C1 segment of cervical spinal cord (tissue), 14 donors: Measurements from ENCODE around the gene SCN4A.
A peak's percentile ranks its signal among the peaks of the same experiment; 100 is the strongest.
"Not testable (repeated sequence)": the region's sequence is repeated elsewhere in the genome, so short reads cannot be mapped to it uniquely, and the experiment has no call there.

Experiments
- DNase-seq, 14 donors: peaks; one replicate each; lab custom pipeline; 2025; lab: John Stamatoyannopoulos, UW

The SCN4A gene

GRCh38 chr17:63917206-63917605, 55.5 kb downstream of the SCN4A start:
- not testable (repeated sequence) for DNase-seq

- DNase-seq: no peak
These were observed 56.0 kb downstream of the SCN4A start for GRCh38 chr17:63916566-63917185.

- not testable (repeated sequence) for DNase-seq
These were observed 57.0 kb downstream of the SCN4A start for GRCh38 chr17:63915753-63916152.

DNA sequence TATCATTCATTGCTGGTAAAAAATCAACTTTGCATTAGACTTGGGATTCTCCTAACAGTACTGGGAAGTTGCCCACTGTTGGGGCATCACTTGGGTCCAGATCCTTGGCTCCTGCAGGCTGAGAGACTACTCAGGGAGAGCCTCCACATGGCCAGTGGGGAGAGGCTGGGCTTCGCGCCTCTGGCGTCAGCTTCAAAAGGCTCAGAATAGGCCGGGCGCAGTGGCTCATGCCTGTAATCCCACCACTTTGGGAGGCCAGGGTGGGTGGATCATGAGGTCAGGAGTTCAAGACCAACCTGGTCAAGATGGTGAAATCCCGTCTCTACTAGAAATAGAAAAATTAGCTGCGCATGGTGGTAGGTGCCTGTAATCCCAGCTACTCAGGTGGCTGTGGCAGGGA, 58.2 kb downstream of the SCN4A start:
- DNase-seq: no peak

DNA sequence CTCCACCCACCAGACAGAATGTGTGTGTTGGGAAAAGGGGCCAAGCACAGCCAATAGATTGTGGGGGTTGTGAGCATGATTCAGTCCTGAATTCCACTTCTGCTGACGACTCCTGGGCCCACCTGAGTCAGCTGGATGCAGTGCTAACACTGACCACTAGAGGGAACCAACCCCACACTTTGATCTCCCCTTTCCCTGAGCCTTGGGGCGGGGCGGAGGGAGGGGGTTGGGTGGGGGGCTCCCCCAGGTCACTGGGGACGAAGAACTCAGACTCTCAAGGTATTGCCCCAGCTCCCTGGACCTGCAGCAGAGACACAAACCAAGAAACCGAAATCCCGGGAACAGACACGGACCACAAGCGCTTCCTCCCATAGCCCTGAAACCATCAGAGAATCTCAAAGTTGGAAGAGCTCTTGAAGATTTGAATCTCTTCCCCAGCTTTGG, 61.0 kb downstream of the SCN4A start:
- peak in 3 of 14 donors; percentile 1 to 13 (median 5) for DNase-seq

- no peak for DNase-seq
These were observed 61.6 kb downstream of the SCN4A start, which contains the start of gene CSHL1 for GRCh38 chr17:63911041-63911635. Gene CSHL1, minus strand, starts transcription at chr17:63911258. Its CDS starts 62 bp downstream, at chr17:63911196.

DNA sequence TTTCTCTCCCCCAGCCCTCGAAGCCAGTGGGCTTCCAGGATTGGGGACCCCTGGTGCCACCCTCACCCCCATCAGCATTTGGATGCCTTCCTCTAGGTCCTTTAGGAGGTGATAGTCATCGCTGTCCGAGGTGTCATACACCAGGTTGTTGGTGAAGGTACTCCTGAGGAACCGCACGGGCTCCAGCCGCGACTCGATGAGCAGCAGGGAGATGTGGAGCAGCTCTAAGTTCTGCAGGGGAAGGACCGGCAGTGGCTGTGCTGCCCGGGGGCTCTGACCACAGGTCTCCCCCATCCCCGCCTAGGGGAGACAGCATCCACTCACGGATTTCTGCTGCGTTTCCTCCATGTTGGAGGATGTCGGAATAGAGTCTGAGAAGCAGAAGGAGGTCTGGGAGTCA, 62.6 kb downstream of the SCN4A start:
- DNase-seq: no peak

GRCh38 chr17:63909586-63909985, 63.1 kb downstream of the SCN4A start:
- DNase-seq: not testable (repeated sequence)

- DNase-seq: not testable (repeated sequence)
These were observed 65.4 kb downstream of the SCN4A start for GRCh38 chr17:63907161-63907778.

DNA sequence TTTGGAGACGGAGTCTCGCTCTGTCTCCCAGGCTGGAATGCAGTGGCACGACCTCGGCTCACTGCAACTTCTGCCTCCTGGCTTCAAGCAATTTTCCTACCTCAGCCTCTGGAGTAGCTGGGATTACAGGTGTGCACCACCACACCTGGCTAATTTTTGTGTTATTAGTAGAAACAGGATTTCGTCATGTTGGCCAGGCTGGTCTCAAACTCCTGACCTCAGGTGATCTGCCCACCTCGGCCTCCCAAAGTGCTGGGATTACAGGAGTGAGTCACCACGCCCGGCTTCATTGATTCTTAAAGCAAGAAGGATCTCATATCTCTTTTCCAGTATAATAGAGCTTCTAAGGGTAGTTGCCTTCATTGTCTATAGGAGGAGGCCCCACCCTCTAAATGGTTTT, 67.9 kb downstream of the SCN4A start:
- not testable (repeated sequence) for DNase-seq

DNA sequence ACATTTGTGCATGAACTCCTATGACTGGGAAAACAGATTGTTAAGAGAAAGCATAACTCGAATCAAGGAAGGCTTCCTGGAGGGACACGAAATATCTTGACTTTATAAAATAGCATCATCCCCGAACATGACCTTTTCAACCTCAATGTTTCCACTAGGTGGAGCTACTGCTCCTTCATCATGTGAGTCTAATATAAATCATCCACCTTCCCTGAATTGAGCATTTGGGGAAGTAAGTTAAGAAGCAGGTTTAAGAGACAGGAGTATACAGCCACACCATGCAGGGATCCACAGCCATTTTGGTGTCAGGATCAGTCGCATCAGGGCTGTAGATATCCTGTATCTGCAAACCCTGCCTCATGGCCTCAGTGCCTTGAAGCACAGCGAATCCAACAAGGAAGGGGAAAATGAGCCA, 68.9 kb downstream of the SCN4A start:
- not testable (repeated sequence) for DNase-seq

DNA sequence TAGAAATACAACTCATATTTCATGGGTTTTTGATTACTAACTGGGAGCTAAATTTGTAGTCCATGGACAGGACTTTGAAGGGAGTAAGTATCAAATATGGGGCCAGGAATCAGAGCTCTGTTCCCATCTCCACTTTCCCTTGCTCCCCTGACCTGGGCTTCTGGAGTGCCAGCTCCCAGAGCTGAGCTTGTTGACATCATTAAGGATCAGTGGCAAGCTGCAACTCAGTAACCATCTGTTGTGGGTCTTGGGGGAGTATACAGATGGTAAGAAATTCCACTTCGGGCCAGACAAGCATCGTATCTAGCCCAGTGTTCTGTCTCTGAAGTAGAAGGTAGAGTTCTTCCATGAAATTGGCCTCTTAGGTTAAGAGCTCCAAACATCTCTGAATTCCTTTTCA, 70.7 kb downstream of the SCN4A start:
- not testable (repeated sequence) for DNase-seq

GRCh38 chr17:63898899-63899798, 73.6 kb downstream of the SCN4A start:
- DNase-seq: not testable (repeated sequence)

DNA sequence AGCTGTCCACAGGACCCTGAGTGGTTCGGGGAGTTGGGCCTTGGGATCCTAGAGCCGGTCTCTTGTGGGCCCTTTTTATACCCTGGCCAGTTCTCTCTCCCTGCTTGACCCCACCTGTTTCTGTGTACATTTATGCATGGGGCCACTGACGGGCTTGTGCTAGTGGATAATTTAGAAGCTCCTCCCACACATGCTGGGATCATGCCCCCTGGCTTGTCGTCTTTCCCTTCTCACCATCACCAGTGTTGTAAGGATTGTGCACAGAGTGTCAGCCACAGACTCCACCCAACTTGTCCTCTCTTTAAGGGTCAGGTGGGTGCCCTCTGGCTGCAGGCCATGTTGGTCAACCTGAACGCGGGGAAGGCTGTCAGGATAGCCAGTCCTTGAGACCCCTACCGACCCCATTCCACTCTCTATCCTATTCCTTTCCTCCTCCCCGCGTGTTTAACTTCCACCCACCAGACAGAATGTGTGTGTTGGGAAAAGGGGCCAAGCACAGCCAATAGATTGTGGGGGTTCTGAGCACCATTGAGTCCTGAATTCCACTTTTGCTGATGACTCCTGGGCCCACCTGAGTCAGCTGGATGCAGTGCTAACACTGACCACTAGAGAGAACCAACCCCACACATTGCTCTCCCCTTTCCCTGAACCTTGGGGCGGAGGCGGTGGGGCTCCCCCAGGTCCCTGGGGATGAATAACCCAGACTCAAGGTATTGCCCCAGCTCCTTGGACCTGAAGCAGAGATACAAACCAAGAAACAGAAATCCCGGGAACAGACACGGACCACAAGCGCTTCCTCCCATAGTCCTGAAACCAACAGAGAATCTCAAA, 76.0 kb downstream of the SCN4A start, which contains the start of gene CSH1:
Gene CSH1 (minus strand): TSS at position 51 of the 831 bp plus-strand sequence. CDS start 63 bp downstream, outside the sequence.
- DNase-seq: not testable (repeated sequence)

- not testable (repeated sequence) for DNase-seq
These were observed 77.9 kb downstream of the SCN4A start for GRCh38 chr17:63894821-63895220.

DNA sequence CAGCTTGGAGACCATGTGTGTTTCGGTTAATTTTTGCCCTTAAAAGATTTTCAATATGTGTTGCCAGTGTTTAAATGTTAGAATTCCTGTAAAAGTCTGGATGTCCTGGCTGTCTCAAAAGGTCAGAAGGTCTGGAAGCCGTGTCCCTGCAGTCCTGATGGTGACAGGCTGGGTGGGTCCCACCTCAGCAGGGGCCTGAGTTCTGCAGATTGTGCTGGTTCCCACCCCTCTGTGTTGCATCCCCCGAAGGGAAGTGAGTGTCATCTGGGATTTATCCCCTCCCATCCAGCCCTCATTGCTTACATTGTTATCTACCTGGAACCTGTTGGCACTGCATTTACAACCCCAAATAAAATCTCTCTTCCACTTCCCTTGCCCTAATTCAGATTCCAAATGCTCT, 78.7 kb downstream of the SCN4A start:
- not testable (repeated sequence) for DNase-seq

- not testable (repeated sequence) for DNase-seq
These were observed 80.2 kb downstream of the SCN4A start for GRCh38 chr17:63892316-63893037.

DNA sequence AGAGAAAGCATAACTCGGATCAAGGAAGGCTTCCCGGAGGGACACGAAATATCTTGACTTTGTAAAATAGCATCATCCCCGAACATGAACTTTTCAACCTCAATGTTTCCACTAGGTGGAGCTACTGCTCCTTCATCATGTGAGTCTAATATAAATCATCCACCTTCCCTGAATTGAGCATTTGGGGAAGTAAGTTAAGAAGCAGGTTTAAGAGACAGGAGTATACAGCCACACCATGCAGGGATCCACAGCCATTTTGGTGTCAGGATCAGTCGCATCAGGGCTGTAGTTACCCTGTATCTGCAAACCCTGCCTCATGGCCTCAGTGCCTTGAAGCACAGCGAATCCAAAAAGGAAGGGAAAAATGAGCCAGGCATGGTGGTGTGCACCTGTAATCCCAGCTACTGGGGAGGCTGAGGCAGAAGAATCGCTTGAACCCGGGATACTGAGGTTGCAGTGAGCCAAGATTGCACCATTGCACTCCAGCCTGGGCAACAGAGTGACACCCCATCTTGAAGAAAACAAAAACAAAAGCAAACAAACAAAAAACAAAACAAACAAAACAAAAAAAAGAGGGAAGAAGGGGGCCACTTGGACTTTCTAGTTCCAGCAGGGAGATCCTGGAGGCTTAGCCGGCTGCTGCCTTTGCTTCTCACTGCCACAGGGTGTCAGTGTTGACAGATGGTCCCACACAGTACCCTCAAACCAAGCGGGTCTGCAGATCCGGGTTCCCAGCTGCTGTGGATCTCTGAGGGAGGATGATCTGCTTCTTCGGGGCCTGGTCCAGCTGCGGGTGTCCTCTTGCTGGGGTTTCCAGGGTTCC, 83.5 kb downstream of the SCN4A start:
- peak in 1 of 14 donors; percentile 6 for DNase-seq
